Fibroblast of lung (primary cell): ENCODE measurements around the gene PCDHGA11. TPM values are rescaled to one million over a fixed set of nuclear protein-coding genes. Genes with fewer than 3 reads are reported as not detected.

Experiments used
- DNase-seq, 2 donors: peaks; one replicate each; pipeline versions ENCODE4 v3.0.0 to v3.0.0-alpha.2; 2010; ENCODE audit warnings: low read depth in 2 of 2
- H2AFZ ChIP-seq: 2 replicates; pipeline ENCODE4 v1.5.1; 2012; ENCODE audit warnings: low read length, control low read depth, inconsistent platforms
- H3K27ac ChIP-seq: 2 replicates; pipeline ENCODE4 v1.5.1; 2011; ENCODE audit warnings: low read length, control low read depth; ENCODE audit not compliant: insufficient read depth
- H3K27me3 ChIP-seq: 2 replicates; pipeline ENCODE4 v1.5.1; 2011; ENCODE audit warnings: mild to moderate bottlenecking, low read length; ENCODE audit not compliant: control insufficient read depth, insufficient read depth
- H3K36me3 ChIP-seq: 2 replicates; pipeline ENCODE4 v1.5.1; 2011; ENCODE audit warnings: low read length; ENCODE audit not compliant: control insufficient read depth, insufficient read depth
- H3K4me1 ChIP-seq: 2 replicates; pipeline ENCODE4 v1.5.1; 2011; ENCODE audit warnings: low read length; ENCODE audit not compliant: control insufficient read depth, insufficient read depth; ENCODE audit errors: extremely low read depth
- H3K4me2 ChIP-seq: 2 replicates; pipeline ENCODE4 v1.5.1; 2011; ENCODE audit warnings: low read length, control low read depth; ENCODE audit not compliant: insufficient read depth; ENCODE audit errors: extremely low read depth
- H3K4me3 ChIP-seq, 4 experiments: fragments of 200-600 bp in 1 of 4; sonication (generic) in 1 of 4; replicated peaks in 1 of 4; 2 replicates each; pipeline ENCODE4 v1.5.1; 2011 to 2016; ENCODE audit warnings: low read length in 4 of 4, low read depth in 3 of 4, mild to moderate bottlenecking in 3 of 4, control low read depth in 2 of 4, inconsistent platforms in 1 of 4, mixed read lengths in 1 of 4; ENCODE audit not compliant: insufficient read depth in 1 of 4; ENCODE audit errors: control extremely low read depth in 1 of 4
- H3K79me2 ChIP-seq: 2 replicates; pipeline ENCODE4 v1.5.1; 2012; ENCODE audit warnings: mild to moderate bottlenecking, low read length, inconsistent platforms; ENCODE audit not compliant: control insufficient read depth, insufficient read depth
- H3K9ac ChIP-seq: 2 replicates; pipeline ENCODE4 v1.5.1; 2011; ENCODE audit warnings: mild to moderate bottlenecking, low read length, control low read depth; ENCODE audit not compliant: insufficient read depth
- H3K9me3 ChIP-seq: 2 replicates; pipeline ENCODE4 v1.5.1; 2012; ENCODE audit warnings: low read depth, low read length; ENCODE audit not compliant: control insufficient read depth, insufficient read depth
- H4K20me1 ChIP-seq: 2 replicates; pipeline ENCODE4 v1.5.1; 2011; ENCODE audit warnings: low read length; ENCODE audit not compliant: control insufficient read depth, insufficient read depth; ENCODE audit errors: extremely low read depth
- CTCF ChIP-seq, 2 donors: IDR thresholded peaks in 1 of 2; conservative IDR thresholded peaks in 1 of 2; 1 replicate in 1 of 2; 2 replicates in 1 of 2; pipeline ENCODE4 v1.5.1; 2011 to 2012; ENCODE audit warnings: low read length in 2 of 2, control low read depth in 1 of 2, inconsistent platforms in 1 of 2, low read depth in 1 of 2, mild to moderate bottlenecking in 1 of 2
- EZH2 ChIP-seq: IDR thresholded peaks from 2 replicates; pipeline ENCODE4 v1.5.1; 2012; ENCODE audit warnings: low read length, control low read depth, mild to moderate bottlenecking; ENCODE audit errors: missing control alignments
- polyA plus RNA-seq, 2 donors: library from polyadenylated mRNA; depleted of rRNA in 1 of 2; stranded (reverse) in 1 of 2; unstranded in 1 of 2; fragments of >200 nt; gene quantifications; 2 replicates each; pipeline ENCODE4 v1.2.1, GENCODE V29; 2011 to 2012; ENCODE audit warnings: missing spikeins in 1 of 2
- total RNA-seq: library from RNA; depleted of rRNA; stranded (reverse); fragments of >200 nt; gene quantifications from 2 replicates; pipeline ENCODE4 v1.2.1, GENCODE V29; 2014

PCDHGA11 gene
- total and polyA plus RNA-seq, 2 donors (not counting 1 experiment from before 2014, with no cell fraction given): 4.7 to 8.6 TPM

GRCh38 chr5:141422742-141423291, 2.0 kb downstream of the PCDHGA11 start:
- Histone ChIP-seq H3K27me3 (no peaks in the 10 kb centered on the region), H3K9me3 (peaks cover 17% of the 10 kb centered on the region), H3K79me2 (no peaks in the 10 kb centered on the region), H3K27ac (no peak overlapping the region), H4K20me1 (no peaks in the 10 kb centered on the region), H3K4me2 (peak overlapping the region; percentile 3), H3K9ac (no peak overlapping the region), H3K4me3 (no peak overlapping the region), H2AFZ (no peak overlapping the region), H3K36me3 (peaks cover 4% of the 10 kb centered on the region), H3K4me1 (no peaks in the 10 kb centered on the region)
- no peak for DNase-seq
- TF ChIP-seq EZH2 (no peak), CTCF (conservative IDR thresholded peaks at IDR 0.05 in 1 of 2, IDR thresholded peaks at IDR 0.05 in 1 of 2; ENCODE audit: low read depth in 1 of 2, low read length in 2 of 2) (no peak)

GRCh38 chr5:141427783-141428426, 7.1 kb downstream of the PCDHGA11 start:
- H3K9ac ChIP-seq: no peak overlapping the region
- H3K9me3 ChIP-seq: peaks cover 8% of the 10 kb centered on the region
- no peaks in the 10 kb centered on the region for H4K20me1 ChIP-seq
- H3K4me2 ChIP-seq: no peak overlapping the region
- H3K36me3 ChIP-seq: peaks cover 2% of the 10 kb centered on the region
- H2AFZ ChIP-seq: no peak overlapping the region
- DNase-seq: no peak
- peaks cover 2% of the 10 kb centered on the region for H3K79me2 ChIP-seq
- H3K4me3 ChIP-seq: no peak overlapping the region
- no peaks in the 10 kb centered on the region for H3K27me3 ChIP-seq
- no peaks in the 10 kb centered on the region for H3K4me1 ChIP-seq
- no peak overlapping the region for H3K27ac ChIP-seq
- no peak for TF ChIP-seq CTCF (conservative IDR thresholded peaks at IDR 0.05 in 1 of 2, IDR thresholded peaks at IDR 0.05 in 1 of 2; ENCODE audit: low read depth in 1 of 2, low read length in 2 of 2)
- no peak for TF ChIP-seq EZH2

DNA sequence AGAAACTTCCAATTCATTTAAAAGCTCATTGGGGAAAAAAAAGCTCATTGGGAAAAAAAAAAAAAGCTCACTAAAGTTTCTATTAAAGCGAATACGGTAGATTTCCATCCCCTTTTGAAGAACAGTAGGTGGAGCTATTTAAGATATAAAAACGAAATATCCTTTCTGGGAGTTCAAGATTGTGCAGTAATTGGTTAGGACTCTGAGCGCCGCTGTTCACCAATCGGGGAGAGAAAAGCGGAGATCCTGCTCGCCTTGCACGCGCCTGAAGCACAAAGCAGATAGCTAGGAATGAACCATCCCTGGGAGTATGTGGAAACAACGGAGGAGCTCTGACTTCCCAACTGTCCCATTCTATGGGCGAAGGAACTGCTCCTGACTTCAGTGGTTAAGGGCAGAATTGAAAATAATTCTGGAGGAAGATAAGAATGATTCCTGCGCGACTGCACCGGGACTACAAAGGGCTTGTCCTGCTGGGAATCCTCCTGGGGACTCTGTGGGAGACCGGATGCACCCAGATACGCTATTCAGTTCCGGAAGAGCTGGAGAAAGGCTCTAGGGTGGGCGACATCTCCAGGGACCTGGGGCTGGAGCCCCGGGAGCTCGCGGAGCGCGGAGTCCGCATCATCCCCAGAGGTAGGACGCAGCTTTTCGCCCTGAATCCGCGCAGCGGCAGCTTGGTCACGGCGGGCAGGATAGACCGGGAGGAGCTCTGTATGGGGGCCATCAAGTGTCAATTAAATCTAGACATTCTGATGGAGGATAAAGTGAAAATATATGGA, 9.7 kb downstream of the PCDHGA11 start, which contains the start of gene PCDHGA12:
Gene PCDHGA12, plus strand, starts transcription at position 176 of the 782 bp plus-strand sequence. Its CDS starts 253 bp downstream, at position 429.
- DNase-seq: peak; percentile 82 to 94
- peaks cover 2% of the 10 kb centered on the region for H3K79me2 ChIP-seq
- H3K4me3 ChIP-seq: peak within 1 kb of the TSS; percentile 15 to 58 (median 44)
- H3K27me3 ChIP-seq: no peaks in the 10 kb centered on the region
- peak within 1 kb of the TSS; percentile 44 for H3K9ac ChIP-seq
- no peaks in the 10 kb centered on the region for H4K20me1 ChIP-seq
- peaks cover 2% of the 10 kb centered on the region for H3K36me3 ChIP-seq
- TF ChIP-seq EZH2 (no peak), CTCF (conservative IDR thresholded peaks at IDR 0.05 in 1 of 2, IDR thresholded peaks at IDR 0.05 in 1 of 2; ENCODE audit: low read depth in 1 of 2, low read length in 2 of 2) (peak; percentile 69 to 72)
- peak within 1 kb of the TSS; percentile 61 for H3K4me2 ChIP-seq
- H3K27ac ChIP-seq: peak within 1 kb of the TSS; percentile 59
- H3K9me3 ChIP-seq: peaks cover 8% of the 10 kb centered on the region
- H2AFZ ChIP-seq: peak within 1 kb of the TSS; percentile 6
- no peaks in the 10 kb centered on the region for H3K4me1 ChIP-seq
